ENCODE results near the gene CHID1. TPM values are rescaled to one million over a fixed set of nuclear protein-coding genes. Genes with fewer than 3 reads are reported as not detected.

CHID1 gene
- total and polyA plus RNA-seq, 2 experiments from 2014 or later = 72.3 to 202 TPM

DNA sequence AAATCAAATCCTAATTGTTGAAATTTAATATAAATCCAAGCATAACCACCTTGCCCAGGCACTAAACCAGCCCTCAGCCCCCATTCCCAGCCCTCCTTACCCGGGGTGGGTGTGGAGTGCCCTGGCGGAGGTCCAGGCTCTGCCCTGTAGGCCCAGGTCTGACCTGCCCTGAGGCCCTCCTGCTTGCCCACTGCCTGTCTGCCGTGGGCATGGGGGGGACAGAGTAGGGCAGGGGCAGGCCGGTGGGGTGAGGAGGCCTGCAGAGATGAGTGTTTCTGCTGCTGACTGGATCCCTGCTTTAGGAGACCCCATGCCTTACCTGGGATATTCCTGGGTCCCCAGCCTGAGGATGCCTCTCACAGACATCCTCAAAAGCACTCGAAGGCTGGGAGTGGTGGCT, 3.6 kb upstream of the CHID1 start:
- in situ Hi-C loops (cut with MboI) = no loop called here
- no peak for TF ChIP-seq EZH2 (IDR thresholded peaks at IDR 0.05; ENCODE audit: insufficient read depth, poor library complexity, severe bottlenecking)
- H3K4me1 ChIP-seq (ENCODE audit: insufficient read depth) = 0 out of 2 replicates have a peak, but pooled peaks cover 3% of the 10 kb centered on the region
- no peaks in the 10 kb centered on the region for H3K27me3 ChIP-seq (replicated peaks; ENCODE audit: insufficient read depth)
- no peak overlapping the region for H3K4me3 ChIP-seq
- no peak overlapping the region for H3K4me2 ChIP-seq (ENCODE audit: unreplicated experiment)
- no peaks in the 10 kb centered on the region for H3K9me2 ChIP-seq (ENCODE audit: insufficient read depth)
- no peaks in the 10 kb centered on the region for H3K36me3 ChIP-seq (ENCODE audit: low read depth)
- WGBS, 2 experiments (ENCODE audit: low coverage in 1 of 2, low lambda C conversion rate in 2 of 2, missing lambda C conversion rate in 2 of 2) = 73 to 74% methylated on average over 5 of the region's 5 CpGs
- no peaks in the 10 kb centered on the region for H4K20me1 ChIP-seq (ENCODE audit: insufficient read depth)
- H3K9me3 ChIP-seq (ENCODE audit: low read depth) = no peaks in the 10 kb centered on the region
- H3K9ac ChIP-seq = no peak overlapping the region
- no peak overlapping the region for H3K27ac ChIP-seq
- H3K79me2 ChIP-seq (ENCODE audit: insufficient read depth) = peaks cover 13% of the 10 kb centered on the region
- no peak for DNase-seq
- no peak overlapping the region for H2AFZ ChIP-seq
- 0 out of 2 replicates have a peak, but pooled peaks cover 6% of the 10 kb centered on the region for H3F3A ChIP-seq (ENCODE audit: insufficient read depth)

DNA sequence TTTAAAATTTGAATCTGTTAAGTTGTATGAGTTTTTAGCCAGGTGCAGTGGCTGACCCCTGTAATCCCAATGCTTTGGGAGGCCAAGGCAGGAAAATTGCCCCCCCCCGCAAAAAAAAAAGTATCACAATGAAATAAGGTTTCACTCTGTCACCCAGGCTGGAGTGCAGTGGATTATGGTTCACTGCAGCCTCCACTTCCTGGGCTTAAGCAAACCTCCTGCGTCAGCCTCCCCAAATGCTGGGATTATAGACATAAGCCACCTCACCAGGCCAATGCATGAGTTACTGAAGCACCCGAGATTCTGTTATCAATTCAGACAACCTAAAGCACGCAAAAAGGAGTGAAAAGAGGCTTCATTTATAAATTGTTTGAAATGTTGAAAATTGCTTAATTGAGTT, 2.4 kb upstream of the CHID1 start:
- no peak overlapping the region for H3K27ac ChIP-seq
- H3K4me1 ChIP-seq (ENCODE audit: insufficient read depth) = 0 out of 2 replicates have a peak, but pooled peaks cover 3% of the 10 kb centered on the region
- TF ChIP-seq EZH2phosphoT487 (IDR thresholded peaks at IDR 0.05; ENCODE audit: insufficient read depth, low read depth) (no peak), EZH2 (IDR thresholded peaks at IDR 0.05; ENCODE audit: insufficient read depth, poor library complexity, severe bottlenecking) (no peak)
- H3K4me2 ChIP-seq (ENCODE audit: unreplicated experiment) = no peak overlapping the region
- WGBS, 2 experiments (ENCODE audit: low coverage in 1 of 2, low lambda C conversion rate in 2 of 2, missing lambda C conversion rate in 2 of 2) = 94 to 96% methylated on average over 4 of the region's 4 CpGs
- H3K79me2 ChIP-seq (ENCODE audit: insufficient read depth) = peaks cover 24% of the 10 kb centered on the region
- H3K9me3 ChIP-seq (ENCODE audit: low read depth) = no peaks in the 10 kb centered on the region
- H4K20me1 ChIP-seq (ENCODE audit: insufficient read depth) = no peaks in the 10 kb centered on the region
- no peaks in the 10 kb centered on the region for H3K27me3 ChIP-seq (replicated peaks; ENCODE audit: insufficient read depth)
- no peak overlapping the region for H3K9ac ChIP-seq
- no peaks in the 10 kb centered on the region for H3K9me2 ChIP-seq (ENCODE audit: insufficient read depth)
- in situ Hi-C loops (cut with MboI) = no loop called here
- H3K36me3 ChIP-seq (ENCODE audit: low read depth) = no peaks in the 10 kb centered on the region
- no peak for DNase-seq
- 0 out of 2 replicates have a peak, but pooled peaks cover 6% of the 10 kb centered on the region for H3F3A ChIP-seq (ENCODE audit: insufficient read depth)
- H3K4me3 ChIP-seq = no peak overlapping the region
- H2AFZ ChIP-seq = no peak overlapping the region

DNA sequence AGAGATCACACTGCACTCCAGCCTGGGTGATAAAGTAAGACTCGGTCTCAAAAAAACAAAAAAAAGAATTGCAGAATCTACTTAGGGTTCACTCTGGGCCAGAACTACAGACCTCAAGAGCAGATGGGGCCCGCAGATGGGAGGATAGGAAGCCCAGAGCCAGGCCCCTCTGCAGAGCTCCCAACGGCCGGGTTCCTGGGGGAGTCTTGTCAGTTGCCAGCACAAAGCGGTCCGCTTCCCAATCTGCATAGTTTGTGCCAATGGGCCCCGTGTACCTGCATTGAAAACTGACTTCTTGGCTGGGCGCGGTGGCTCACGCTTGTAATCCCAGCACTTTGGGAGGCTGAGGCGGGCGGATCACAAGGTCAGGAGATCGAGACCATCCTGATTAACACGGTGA, 1.7 kb upstream of the CHID1 start:
- in situ Hi-C loops (cut with MboI) = no loop called here
- Histone ChIP-seq H2AFZ (no peak overlapping the region), H3K4me3 (no peak overlapping the region), H4K20me1 (ENCODE audit: insufficient read depth) (no peaks in the 10 kb centered on the region), H3K9ac (no peak overlapping the region), H3K27me3 (replicated peaks; ENCODE audit: insufficient read depth) (no peaks in the 10 kb centered on the region), H3K27ac (no peak overlapping the region), H3K9me3 (ENCODE audit: low read depth) (no peaks in the 10 kb centered on the region), H3K9me2 (ENCODE audit: insufficient read depth) (no peaks in the 10 kb centered on the region), H3K36me3 (ENCODE audit: low read depth) (no peaks in the 10 kb centered on the region), H3K79me2 (ENCODE audit: insufficient read depth) (peaks cover 30% of the 10 kb centered on the region), H3K4me1 (ENCODE audit: insufficient read depth) (0 out of 2 replicates have a peak, but pooled peaks cover 3% of the 10 kb centered on the region), H3F3A (ENCODE audit: insufficient read depth) (0 out of 2 replicates have a peak, but pooled peaks cover 6% of the 10 kb centered on the region), H3K4me2 (ENCODE audit: unreplicated experiment) (no peak overlapping the region)
- DNase-seq = no peak
- WGBS, 2 experiments (ENCODE audit: low coverage in 1 of 2, low lambda C conversion rate in 2 of 2, missing lambda C conversion rate in 2 of 2) = 88 to 94% methylated on average over 14 of the region's 14 CpGs
- no peak for TF ChIP-seq EZH2phosphoT487 (IDR thresholded peaks at IDR 0.05; ENCODE audit: insufficient read depth, low read depth)
- TF ChIP-seq EZH2 (IDR thresholded peaks at IDR 0.05; ENCODE audit: insufficient read depth, poor library complexity, severe bottlenecking) = no peak

DNA sequence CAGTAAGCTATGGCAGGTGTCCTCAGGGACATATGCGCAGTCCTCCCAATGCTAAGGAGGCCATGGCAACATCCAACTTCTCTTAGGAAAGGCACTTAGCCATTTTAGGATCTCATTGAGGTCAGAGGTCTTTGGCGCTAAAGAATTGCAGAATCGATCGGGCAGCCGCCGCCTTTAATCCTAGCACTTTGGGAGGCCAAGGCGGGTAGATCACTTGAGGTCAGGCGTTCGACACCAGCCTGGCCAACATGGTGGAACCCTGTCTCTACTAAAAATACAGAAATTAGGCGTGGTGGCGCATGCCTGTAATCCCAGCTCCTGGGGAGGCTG, 1.2 kb upstream of the CHID1 start:
- TF ChIP-seq EZH2 (IDR thresholded peaks at IDR 0.05; ENCODE audit: insufficient read depth, poor library complexity, severe bottlenecking) = no peak
- Histone ChIP-seq H3K4me2 (ENCODE audit: unreplicated experiment) (peak overlapping the region; percentile 77), H3K36me3 (ENCODE audit: low read depth) (no peaks in the 10 kb centered on the region), H3K27me3 (replicated peaks; ENCODE audit: insufficient read depth) (no peaks in the 10 kb centered on the region), H2AFZ (peak overlapping the region; percentile 81), H3K9me2 (ENCODE audit: insufficient read depth) (no peaks in the 10 kb centered on the region), H3K27ac (peak overlapping the region; percentile 81), H4K20me1 (ENCODE audit: insufficient read depth) (no peaks in the 10 kb centered on the region), H3K4me3 (peak overlapping the region; percentile 96), H3K9me3 (ENCODE audit: low read depth) (no peaks in the 10 kb centered on the region), H3K4me1 (ENCODE audit: insufficient read depth) (0 out of 2 replicates have a peak, but pooled peaks cover 3% of the 10 kb centered on the region), H3K79me2 (ENCODE audit: insufficient read depth) (peaks cover 30% of the 10 kb centered on the region), H3F3A (ENCODE audit: insufficient read depth) (0 out of 2 replicates have a peak, but pooled peaks cover 6% of the 10 kb centered on the region), H3K9ac (peak overlapping the region; percentile 94)
- in situ Hi-C loops (cut with MboI) = no loop called here
- 95% methylated on average over 11 of the region's 11 CpGs for WGBS, 2 experiments (ENCODE audit: low coverage in 1 of 2, low lambda C conversion rate in 2 of 2, missing lambda C conversion rate in 2 of 2)
- DNase-seq = no peak
